HG03460 (cell line): ENCODE results near the gene ATOH8.

Experiments
- ATAC-seq: cut with Tn5 transposase; IDR thresholded peaks from one replicate; pipeline ENCODE4 v1.9.1; 2021; ENCODE audit not compliant: unreplicated experiment

ATOH8 gene

DNA sequence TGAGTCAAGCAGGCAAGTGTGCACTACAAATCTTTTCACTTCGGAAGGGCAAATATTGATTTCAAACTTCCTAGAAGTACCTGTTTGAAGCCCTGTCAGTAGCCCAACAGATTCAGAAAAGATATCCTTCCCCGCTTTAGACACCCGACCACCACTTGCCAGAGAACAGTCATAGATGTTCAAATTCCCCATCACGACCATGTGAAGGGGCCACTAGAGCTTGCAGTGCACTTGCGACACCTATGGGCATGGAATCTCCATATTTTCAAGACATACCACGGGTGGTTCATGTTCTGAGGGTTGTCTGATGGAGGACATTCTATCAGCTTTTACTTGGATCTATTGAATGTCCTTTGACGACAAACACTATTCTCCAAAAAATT, 35.8 kb upstream of the ATOH8 start:
- no peak for ATAC-seq

DNA sequence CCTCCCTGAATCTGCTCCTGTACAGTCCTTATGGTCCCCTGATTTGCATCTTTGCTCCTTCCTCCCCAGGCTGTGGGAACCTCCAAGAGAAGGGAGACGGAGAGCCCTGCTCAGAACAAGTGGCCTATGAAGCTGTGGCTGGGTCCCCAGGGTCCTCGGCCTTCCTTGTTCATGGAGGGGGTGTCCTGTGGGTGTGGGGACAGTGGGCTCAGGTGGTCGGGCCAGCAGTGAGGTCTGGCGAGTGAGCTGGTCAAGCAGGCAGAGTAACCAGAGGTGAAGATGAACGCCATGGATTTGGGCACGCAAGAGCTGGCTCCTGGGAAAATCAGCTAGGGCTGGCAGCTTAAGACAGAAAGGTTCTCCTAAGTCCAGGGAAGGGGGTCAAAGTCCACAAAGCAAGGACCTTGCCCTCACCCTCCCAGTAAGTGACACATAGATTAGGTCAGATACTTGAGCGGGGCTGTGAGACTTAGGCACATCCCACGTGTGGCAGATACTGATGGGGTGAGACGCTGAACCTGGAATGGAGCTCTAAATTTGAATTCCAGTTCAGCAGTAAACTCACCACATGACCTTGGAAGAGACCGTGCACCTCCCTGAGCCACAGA, 34.8 kb upstream of the ATOH8 start:
- no peak for ATAC-seq

- ATAC-seq = no peak
These were observed 34.1 kb upstream of the ATOH8 start for GRCh38 chr2:85719609-85720240.

- no peak for ATAC-seq
These were observed 33.3 kb upstream of the ATOH8 start for GRCh38 chr2:85720533-85720932.

GRCh38 chr2:85721641-85722040, 32.1 kb upstream of the ATOH8 start:
- no peak for ATAC-seq

- ATAC-seq = no peak
These were observed 31.3 kb upstream of the ATOH8 start for GRCh38 chr2:85722519-85722918.

DNA sequence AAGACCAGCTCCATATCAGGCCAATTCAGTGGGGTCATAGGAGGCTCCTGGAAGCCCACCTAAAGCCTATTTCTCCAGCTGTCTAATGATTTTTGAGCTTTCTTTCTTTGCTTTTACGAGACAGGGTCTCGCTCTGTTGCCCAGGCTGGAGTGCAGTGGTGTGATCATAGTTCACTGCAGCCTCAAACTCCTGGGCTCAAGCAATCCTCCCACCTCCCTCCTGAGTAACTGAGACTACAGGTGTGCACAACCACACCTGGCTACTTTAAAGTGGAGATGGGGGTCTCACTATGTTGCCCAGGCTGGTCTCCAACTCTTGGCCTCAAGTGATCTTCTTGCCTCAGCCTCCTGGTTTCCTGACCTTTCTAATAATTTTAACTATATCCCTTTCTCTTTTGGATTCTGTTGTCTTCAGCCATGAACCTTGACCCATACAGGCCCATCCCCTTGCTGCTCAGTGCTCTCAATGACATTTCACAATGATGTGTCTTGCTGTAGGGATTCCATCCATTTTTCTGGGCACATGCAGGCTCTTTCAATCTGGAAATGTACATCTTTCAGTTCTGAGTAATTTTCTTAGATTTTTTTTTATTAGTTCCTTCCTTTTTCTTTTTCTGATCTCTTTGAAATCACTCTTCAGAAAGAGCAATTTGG, 30.0 kb upstream of the ATOH8 start:
- no peak for ATAC-seq

- ATAC-seq = no peak
These were observed 29.0 kb upstream of the ATOH8 start for GRCh38 chr2:85724731-85725181.

- no peak for ATAC-seq
These were observed 28.3 kb upstream of the ATOH8 start for GRCh38 chr2:85725451-85725850.

DNA sequence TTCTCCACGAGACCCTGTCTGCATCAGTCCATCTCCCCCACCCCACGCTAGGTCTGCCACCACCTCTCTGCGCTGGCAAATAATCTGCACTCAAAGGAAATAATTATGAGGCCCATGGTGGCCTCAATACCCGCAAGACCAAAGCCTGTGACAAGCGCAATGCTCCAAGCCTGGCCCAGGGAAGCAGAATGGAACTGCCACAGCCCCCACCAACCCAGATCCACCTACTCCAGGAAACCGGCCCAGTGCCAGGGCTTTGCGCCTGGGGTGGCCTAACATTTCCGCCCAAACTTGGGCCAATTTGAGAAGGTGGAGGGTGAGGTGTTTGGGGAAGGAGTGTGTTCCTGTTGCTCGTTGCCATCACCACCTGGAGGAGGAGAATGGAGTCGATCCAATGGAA, 26.0 kb upstream of the ATOH8 start:
- no peak for ATAC-seq

DNA sequence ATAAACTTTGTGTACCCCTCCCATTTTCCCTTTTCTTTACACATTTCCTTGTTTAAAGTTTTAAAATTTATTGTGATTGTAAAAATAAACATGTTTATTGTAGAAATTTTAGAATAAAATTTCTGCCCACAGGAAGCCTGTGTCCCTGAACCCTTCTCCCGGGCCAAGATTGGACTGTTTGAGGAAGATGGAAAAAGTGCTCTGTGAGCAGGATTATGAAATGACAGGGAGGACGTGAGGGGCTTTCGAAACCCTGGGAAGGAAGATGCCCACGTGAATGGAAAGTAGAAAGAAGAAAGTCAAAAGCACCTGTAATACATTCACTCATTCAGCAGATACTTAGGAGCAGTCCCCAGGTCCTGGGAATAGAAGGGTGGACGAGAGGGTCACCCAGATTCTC, 25.4 kb upstream of the ATOH8 start:
- no peak for ATAC-seq

DNA sequence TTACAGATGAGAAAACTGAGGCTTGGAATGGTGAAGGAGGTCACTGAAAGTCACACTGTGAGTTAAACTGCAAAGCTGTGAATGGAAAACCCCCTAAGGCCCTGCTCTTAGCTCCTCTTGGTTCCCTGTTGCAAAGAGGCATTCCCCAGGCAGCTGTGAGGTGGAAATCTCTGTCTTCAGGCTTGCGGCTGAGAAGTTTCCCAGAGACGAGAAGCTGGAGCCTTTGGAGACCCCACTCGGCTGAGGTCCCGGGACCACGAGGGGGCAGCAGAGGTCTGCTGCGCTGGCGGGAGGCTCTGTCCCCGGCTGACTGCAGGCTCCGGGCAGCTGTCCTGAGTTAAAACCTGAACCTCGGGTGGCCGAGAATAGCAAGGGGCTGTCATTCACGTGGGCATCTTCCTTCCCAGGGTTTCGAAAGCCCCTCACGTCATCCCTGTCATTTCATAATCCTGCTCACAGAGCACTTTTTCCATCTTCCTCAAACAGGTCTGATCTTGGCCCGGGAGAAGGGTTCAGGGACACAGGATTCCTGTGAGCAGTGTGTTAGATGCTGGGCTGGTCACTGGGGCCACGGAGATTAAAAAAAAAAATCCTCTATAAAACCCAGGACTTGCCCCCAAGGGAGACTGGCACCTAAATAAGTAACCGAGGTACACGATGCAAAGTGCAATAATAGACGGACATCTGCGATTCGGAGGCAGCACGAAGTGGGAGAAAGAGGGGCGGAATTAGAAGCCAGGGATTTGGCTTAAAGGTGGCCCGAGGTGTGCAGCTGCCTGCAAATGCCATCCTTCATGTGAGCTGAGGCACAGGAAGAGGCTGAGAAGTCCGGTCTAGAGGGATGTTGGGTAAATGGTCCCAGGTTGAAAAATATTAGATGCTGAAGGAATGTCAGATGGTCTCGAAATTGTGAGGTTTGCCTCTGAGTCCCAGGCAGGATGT, 24.6 kb upstream of the ATOH8 start:
- peak; percentile 61 for ATAC-seq

DNA sequence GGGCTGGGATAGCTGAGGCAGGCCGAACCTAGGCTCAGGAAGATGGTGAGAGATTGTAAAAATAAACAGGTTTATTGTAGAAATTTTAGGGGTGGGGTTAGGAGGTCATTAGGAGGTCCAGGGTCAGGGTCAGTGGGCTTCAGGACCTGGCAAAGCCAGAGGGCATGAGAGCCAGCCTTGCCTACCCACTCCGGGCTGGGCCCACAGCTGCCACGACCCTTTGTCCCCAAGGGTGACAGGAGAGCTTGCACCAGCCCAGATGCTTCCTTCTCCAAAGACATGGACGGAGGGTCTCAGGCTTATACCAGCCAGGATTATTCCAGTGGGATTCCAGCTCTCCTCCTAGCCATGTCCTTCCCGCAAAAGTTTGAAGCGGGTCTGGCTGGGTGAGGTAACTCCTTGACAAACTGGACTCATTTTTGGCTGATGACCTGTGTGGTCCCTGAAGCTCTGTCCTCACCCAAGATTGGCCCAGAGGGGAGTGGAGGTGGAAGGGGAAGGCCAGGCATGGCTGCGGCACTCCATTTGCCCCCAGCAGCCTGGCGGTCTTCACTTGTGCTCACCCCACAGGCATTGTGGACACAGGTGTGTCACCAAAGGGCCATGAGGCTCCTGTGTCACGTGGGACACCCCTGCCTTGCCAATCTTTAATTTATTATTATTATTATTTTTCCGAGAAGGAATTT, 23.8 kb upstream of the ATOH8 start:
- ATAC-seq = no peak

- ATAC-seq = no peak
These were observed 23.0 kb upstream of the ATOH8 start for GRCh38 chr2:85730686-85731230.

GRCh38 chr2:85731606-85732005, 22.2 kb upstream of the ATOH8 start:
- ATAC-seq = no peak

GRCh38 chr2:85732467-85733120, 21.2 kb upstream of the ATOH8 start:
- no peak for ATAC-seq

DNA sequence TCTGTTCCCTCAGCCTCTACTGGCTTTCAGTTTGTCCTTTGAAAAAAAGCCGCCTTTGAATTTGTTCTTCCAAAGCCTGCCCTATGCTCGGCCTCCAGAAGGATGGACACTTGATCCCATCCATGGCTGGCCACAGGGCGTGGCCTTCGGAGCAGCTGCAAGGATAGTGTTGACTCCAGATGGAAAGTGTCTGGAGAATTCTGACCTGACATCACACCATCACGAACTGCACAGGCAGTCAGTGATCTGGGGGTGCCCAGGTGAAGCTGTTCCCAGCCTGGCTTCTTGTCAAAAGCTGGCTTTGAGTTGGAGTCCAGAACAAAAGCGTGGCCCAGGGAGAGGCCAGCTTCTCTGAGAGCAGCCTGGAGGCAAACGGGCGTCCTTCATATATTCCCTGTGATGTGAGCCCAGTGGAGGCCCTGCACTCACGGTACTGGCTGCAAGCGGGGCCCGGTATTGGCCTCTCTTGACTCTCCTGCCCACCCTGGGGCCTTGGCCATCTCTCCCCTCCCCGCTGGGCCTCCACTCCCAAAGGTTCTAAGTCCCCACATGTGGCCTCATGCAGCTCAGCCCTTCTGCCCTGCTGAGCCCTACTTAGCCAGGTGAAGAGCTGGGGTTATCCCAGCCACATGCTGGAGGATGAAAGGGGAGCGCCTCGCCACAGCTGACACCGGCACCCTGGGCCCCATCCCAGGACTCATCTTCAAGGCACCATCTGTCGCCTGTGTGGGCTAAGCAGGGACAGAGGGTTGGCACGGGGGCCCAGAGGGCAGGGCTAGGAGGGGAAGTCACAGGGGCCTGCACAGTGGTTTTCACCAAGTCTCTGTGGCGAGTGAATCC, 20.4 kb upstream of the ATOH8 start:
- ATAC-seq = no peak

- no peak for ATAC-seq
These were observed 19.8 kb upstream of the ATOH8 start for GRCh38 chr2:85734015-85734414.

GRCh38 chr2:85734942-85735608, 18.7 kb upstream of the ATOH8 start:
- ATAC-seq = no peak
